Adrenal gland (tissue), 12 donors: ENCODE results near the gene PTGER4. TPM values are rescaled to one million over a fixed set of nuclear protein-coding genes. Genes with fewer than 3 reads are reported as not detected.
"Not testable (repeated sequence)": the region's sequence is repeated elsewhere in the genome, so short reads cannot be mapped to it uniquely, and the experiment has no call there.

Experiments used
- DNase-seq, 7 donors: peaks; one replicate each; pipeline ENCODE4 v3.0.0-alpha.2; 2019 to 2020
- H3K27ac ChIP-seq, 5 donors: fragments of 200-600 bp; sonication (generic) in 4 of 5; 1 replicate in 3 of 5; 2 replicates in 2 of 5; pipeline versions ENCODE4 v1.5.1 to v1.8.0; 2016 to 2020; ENCODE audit warnings: mild to moderate bottlenecking in 1 of 5
- H3K27me3 ChIP-seq: fragments of 200-600 bp; 2 replicates; pipeline ENCODE4 v1.8.0; 2021
- H3K36me3 ChIP-seq, 2 donors: fragments of 200-600 bp; replicated peaks in 1 of 2; 1 replicate in 1 of 2; 2 replicates in 1 of 2; pipeline versions ENCODE4 v1.5.1 to v1.8.0; 2018 to 2022
- H3K4me1 ChIP-seq, 2 donors: fragments of 200-600 bp; replicated peaks in 1 of 2; 1 replicate in 1 of 2; 2 replicates in 1 of 2; pipeline versions ENCODE4 v1.5.1 to v1.8.0; 2018 to 2021
- H3K4me3 ChIP-seq, 4 donors: fragments of 200-600 bp; sonication (generic) in 3 of 4; one replicate each; pipeline ENCODE4 v1.5.1; 2016 to 2018
- H3K9me3 ChIP-seq, 3 donors: fragments of 200-600 bp; sonication (generic) in 1 of 3; replicated peaks in 1 of 3; 1 replicate in 2 of 3; 2 replicates in 1 of 3; pipeline versions ENCODE4 v1.5.1 to v1.8.0; 2016 to 2021
- POLR2A ChIP-seq, 2 donors: fragments of 450-650 bp; IDR thresholded peaks; one replicate each; pipeline ENCODE4 v1.6.1; 2017; ENCODE audit warnings: antibody characterized with exemption in 2 of 2, mild to moderate bottlenecking in 2 of 2, moderate library complexity in 1 of 2
- WGBS, 4 donors: extraction: QIAGEN DNeasy Blood & Tissue Kit in 2 of 4; methylation state at CpG; one replicate each; pipeline versions ENCODE4 v1.1.5 to v1.1.7; 2013 to 2017; 5-methylcytosine and 5-hydroxymethylcytosine counted together
- intact Hi-C, 2 donors: fragments of 100-400 bp; cut with DNase I; formaldehyde crosslinking; loops; one replicate each; pipeline versions ENCODE4 v1.14.1 to v1.15.0; 2022 to 2023
- polyA plus RNA-seq, 3 donors: library from polyadenylated mRNA; stranded (reverse); fragments of 200-250 nt in 2 of 3; fragments of 350-450 nt in 1 of 3; fragmentation: Illumina TruSeq in 1 of 3; extraction: RNeasy Lipid Tissue Mini Kit (QIAGEN cat#74804) in 1 of 3; gene quantifications; one replicate each; pipeline ENCODE4 v1.2.3, GENCODE V29; 2013 to 2014
- total RNA-seq, 9 donors: library from RNA; depleted of rRNA in 4 of 9; stranded (reverse); fragments of >200 nt in 4 of 9; fragments of 120-200 nt in 1 of 9; fragmentation: NEBNext Ultra II Directional in 1 of 9; extraction: Animal tissue kit (Norgen Biotek cat#: 25700) in 1 of 9; gene quantifications; one replicate each; pipeline versions ENCODE4 v1.1.0 to v1.2.4, GENCODE V29; 2013 to 2023
- TF ChIP-seq, protein P1 (sequence below), 6 experiments: fragments of 450-650 bp in 4 of 6; fragments of 200-600 bp in 2 of 6; sonication (generic) in 1 of 6; IDR thresholded peaks; 1 replicate in 5 of 6; 2 replicates in 1 of 6; pipeline versions ENCODE4 v1.5.1 to v1.8.0; 2016 to 2021; ENCODE audit warnings: antibody characterized with exemption in 6 of 6, mild to moderate bottlenecking in 2 of 6, moderate library complexity in 1 of 6
- donor health status: healthy with polysubstance abuse.
- donor health status: Bipolar disorder and iron deficiency.
- donor health status: DM: yes; HTN: yes; CAD: no.
- donor health status: DM: no; HTN: no; CAD: no.
- donor health status: DM: no; HTN: no; CAD: no.
- donor health status: DM: yes; HTN: yes; CAD: no.

The PTGER4 gene
- total and polyA plus RNA-seq, 12 donors: 1.3 to 89.6 (median 17.9) TPM

DNA sequence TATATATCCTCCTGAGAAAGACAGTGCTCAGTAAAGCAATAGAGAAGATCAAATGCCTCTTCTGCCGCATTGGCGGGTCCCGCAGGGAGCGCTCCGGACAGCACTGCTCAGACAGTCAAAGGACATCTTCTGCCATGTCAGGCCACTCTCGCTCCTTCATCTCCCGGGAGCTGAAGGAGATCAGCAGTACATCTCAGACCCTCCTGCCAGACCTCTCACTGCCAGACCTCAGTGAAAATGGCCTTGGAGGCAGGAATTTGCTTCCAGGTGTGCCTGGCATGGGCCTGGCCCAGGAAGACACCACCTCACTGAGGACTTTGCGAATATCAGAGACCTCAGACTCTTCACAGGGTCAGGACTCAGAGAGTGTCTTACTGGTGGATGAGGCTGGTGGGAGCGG, 12.2 kb downstream of the PTGER4 start:
- no peak overlapping the region for H3K4me3 ChIP-seq
- TF ChIP-seq POLR2A (IDR thresholded peaks at IDR 0.05): no peak
- TF ChIP-seq, protein P1, sequence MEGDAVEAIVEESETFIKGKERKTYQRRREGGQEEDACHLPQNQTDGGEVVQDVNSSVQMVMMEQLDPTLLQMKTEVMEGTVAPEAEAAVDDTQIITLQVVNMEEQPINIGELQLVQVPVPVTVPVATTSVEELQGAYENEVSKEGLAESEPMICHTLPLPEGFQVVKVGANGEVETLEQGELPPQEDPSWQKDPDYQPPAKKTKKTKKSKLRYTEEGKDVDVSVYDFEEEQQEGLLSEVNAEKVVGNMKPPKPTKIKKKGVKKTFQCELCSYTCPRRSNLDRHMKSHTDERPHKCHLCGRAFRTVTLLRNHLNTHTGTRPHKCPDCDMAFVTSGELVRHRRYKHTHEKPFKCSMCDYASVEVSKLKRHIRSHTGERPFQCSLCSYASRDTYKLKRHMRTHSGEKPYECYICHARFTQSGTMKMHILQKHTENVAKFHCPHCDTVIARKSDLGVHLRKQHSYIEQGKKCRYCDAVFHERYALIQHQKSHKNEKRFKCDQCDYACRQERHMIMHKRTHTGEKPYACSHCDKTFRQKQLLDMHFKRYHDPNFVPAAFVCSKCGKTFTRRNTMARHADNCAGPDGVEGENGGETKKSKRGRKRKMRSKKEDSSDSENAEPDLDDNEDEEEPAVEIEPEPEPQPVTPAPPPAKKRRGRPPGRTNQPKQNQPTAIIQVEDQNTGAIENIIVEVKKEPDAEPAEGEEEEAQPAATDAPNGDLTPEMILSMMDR (IDR thresholded peaks at IDR 0.05): no peak
- intact Hi-C loops: no loop called here
- no peaks in the 10 kb centered on the region for H3K9me3 ChIP-seq
- H3K4me1 ChIP-seq: peaks cover 0 to 18% of the 10 kb centered on the region in 2 donors
- no peaks in the 10 kb centered on the region for H3K27me3 ChIP-seq
- H3K36me3 ChIP-seq: peaks cover 0 to 11% of the 10 kb centered on the region in 2 donors
- no peak for DNase-seq
- WGBS, 4 donors: 95 to 100% (median 97%) methylated on average over 7 to 9 of the region's 9 CpGs
- H3K27ac ChIP-seq: no peak overlapping the region

DNA sequence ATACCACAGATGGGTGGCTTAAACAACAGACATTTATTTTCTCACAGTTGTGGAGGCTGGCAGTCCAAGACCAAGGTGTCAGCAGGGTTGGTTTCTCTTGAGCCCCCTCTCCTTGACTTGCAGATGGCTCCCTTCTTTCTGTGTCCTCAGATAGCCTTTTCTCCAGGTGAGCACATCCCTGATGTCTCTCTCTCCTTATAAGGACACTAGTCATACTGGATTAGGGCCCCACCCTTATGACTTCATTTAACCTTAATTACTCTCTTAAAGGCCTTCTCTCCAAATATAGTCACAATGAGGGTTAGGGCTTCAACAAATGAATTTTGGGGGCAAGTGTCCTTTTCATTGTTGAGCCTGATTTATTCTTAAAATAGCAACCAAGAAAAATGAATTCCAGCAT, 14.7 kb downstream of the PTGER4 start:
- H3K9me3 ChIP-seq: no peaks in the 10 kb centered on the region
- no peak overlapping the region for H3K27ac ChIP-seq
- no peak for DNase-seq
- H3K4me3 ChIP-seq: no peak overlapping the region
- H3K36me3 ChIP-seq: peaks cover 0 to 11% of the 10 kb centered on the region in 2 donors
- H3K27me3 ChIP-seq: no peaks in the 10 kb centered on the region
- TF ChIP-seq, protein P1 (IDR thresholded peaks at IDR 0.05): no peak
- no peak for TF ChIP-seq POLR2A (IDR thresholded peaks at IDR 0.05)
- H3K4me1 ChIP-seq: peaks cover 0 to 6% of the 10 kb centered on the region in 2 donors
- intact Hi-C loops: no loop called here

DNA sequence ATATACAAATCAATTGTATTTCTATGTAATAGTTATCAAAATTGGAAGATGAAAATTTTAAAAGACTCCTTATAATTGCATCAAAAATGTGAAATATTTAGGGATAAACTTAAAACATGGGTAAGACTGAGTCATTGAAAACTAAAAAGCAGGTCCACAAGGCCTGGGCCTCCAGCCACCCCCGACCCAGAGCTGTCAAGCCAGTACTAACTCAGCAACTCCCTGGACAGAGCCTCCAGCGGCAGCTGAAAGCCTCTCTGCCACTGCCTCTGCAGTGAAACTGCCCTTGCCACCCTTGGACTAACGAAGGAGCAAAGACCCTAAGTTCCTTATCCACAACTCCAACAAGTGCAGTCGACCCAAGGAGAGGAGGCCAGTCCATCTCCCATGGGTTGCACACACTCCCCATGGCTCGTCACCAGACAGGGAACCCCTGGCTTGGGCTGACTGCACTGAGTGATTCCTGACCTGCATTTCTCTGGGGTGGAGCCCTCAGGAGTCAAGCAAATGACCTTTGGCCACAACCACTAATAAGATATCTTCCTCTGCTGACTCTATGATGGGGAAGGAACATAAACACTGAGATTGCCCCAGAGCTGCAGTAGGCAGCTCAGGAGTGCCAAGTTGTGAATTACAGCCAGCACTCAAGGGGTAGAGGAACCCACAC, 20.5 kb downstream of the PTGER4 start:
- H3K4me3 ChIP-seq: no peak overlapping the region
- no peak overlapping the region for H3K27ac ChIP-seq
- H3K4me1 ChIP-seq: no peaks in the 10 kb centered on the region
- intact Hi-C loops: no loop called here
- WGBS, 4 donors: 88 to 97% (median 92%) methylated on average over 2 to 5 of the region's 5 CpGs
- H3K27me3 ChIP-seq: no peaks in the 10 kb centered on the region
- no peaks in the 10 kb centered on the region for H3K36me3 ChIP-seq
- no peak for DNase-seq
- TF ChIP-seq POLR2A (IDR thresholded peaks at IDR 0.05): no peak
- TF ChIP-seq, protein P1 (IDR thresholded peaks at IDR 0.05): no peak
- H3K9me3 ChIP-seq: peaks cover 0 to under 1% (median 0%) of the 10 kb centered on the region in 3 donors

DNA sequence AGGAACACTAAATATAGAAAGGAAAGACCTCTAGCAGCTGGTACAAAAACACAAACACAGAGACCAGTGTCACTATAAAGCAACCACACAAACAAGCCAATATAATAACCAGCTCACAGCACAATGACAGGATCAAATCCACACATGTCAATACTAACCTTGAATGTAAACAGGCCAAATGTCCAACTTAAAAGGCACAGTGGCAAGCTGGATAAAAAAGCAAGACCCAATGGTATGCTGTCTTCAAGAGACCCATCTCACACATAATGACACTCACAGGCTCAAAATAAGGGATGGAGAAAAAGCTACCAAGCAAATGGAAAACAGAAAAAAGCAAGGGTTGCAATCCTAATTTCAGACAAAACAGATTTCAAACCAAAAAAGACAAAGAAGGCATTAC, 22.3 kb downstream of the PTGER4 start:
- DNase-seq, H3K27me3 ChIP-seq, H3K9me3 ChIP-seq, H3K27ac ChIP-seq, intact Hi-C loops, H3K4me1 ChIP-seq, H3K4me3 ChIP-seq, H3K36me3 ChIP-seq: not testable (repeated sequence)

DNA sequence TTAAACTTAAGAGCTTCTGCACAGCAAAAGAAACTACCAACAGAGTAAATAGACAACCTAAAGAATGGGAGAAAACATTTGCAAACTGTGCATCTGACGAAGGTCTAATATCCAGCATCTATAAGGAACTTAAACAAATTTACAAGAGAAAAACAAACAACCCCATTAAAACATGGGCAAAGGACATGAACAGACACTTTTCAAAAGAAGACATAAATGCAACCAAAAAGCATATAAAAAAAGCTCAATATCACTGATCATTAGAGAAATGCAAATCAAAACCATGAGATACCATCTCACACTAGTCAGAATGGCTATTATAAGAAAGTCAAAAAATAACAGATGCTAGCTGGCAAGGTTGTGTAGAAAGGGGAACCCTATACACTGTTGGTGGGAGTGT, 25.8 kb downstream of the PTGER4 start:
- WGBS, 4 donors: 90 to 97% (median 93%) methylated on average over 1 of the region's 1 CpG
- H3K36me3 ChIP-seq, H3K4me1 ChIP-seq, intact Hi-C loops, H3K9me3 ChIP-seq, H3K27ac ChIP-seq, DNase-seq, H3K27me3 ChIP-seq, H3K4me3 ChIP-seq: not testable (repeated sequence)

DNA sequence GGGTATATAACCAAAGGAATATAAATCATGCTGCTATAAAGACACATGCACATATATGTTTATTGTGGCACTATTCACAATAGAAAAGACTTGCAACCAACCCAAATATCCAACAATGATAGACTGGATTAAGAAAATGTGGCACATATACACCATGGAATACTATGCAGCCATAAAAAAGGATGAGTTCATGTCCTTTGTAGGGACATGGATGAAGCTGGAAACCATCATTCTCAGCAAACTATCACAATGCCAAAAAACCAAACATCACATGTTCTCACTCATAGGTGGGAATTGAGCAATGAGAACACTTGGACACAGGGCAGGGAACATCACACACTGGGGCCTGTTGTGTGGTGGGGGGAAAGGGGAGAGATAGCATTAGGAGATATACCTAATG, 30.9 kb downstream of the PTGER4 start:
- H3K36me3 ChIP-seq, H3K27ac ChIP-seq, H3K9me3 ChIP-seq, intact Hi-C loops, H3K4me1 ChIP-seq, H3K27me3 ChIP-seq, DNase-seq, H3K4me3 ChIP-seq: not testable (repeated sequence)
